ENCODE measurements around the gene KCNC1. TPM values are rescaled to one million over a fixed set of nuclear protein-coding genes. Genes with fewer than 3 reads are reported as not detected.

The KCNC1 gene
- not detected in 2 replicates for total RNA-seq

GRCh38 chr11:17734418-17734911 lies at the start of gene KCNC1:
TSS of gene KCNC1 (plus strand) at chr11:17734781. CDS start at chr11:17736003, 1,222 bp downstream.

GRCh38 chr11:17719028-17719937 lies 15.3 kb upstream of the KCNC1 start, which contains the start of gene MYOD1:
TSS of gene MYOD1 (plus strand) at chr11:17719571. CDS start at chr11:17719783, 212 bp downstream.

Other genes starting within 250 kb of the KCNC1 start
- gene USH1C, start 190.4 kb upstream of the KCNC1 start, total RNA-seq = not detected in 2 replicates
- not detected in 2 replicates for gene OTOG, start 187.5 kb upstream of the KCNC1 start, total RNA-seq
- gene MYOD1, start 15.2 kb upstream of the KCNC1 start, total RNA-seq = not detected in 2 replicates